GM10248 (cell line): ENCODE results near the gene POP4.

Experiments used
- CTCF ChIA-PET: fragments of 300-600 bp; sonication (Branson Sonifier 250); formaldehyde crosslinking; extraction: SDS; loops from one replicate; lab custom pipeline; 2021; ENCODE audit warnings: antibody characterized with exemption; lab: Yijun Ruan, JAX
- POLR2A ChIA-PET: fragments of 350-650 bp; sonication (Branson Sonifier 250); formaldehyde crosslinking; extraction: SDS; loops from one replicate; lab custom pipeline; 2020; ENCODE audit warnings: antibody characterized with exemption; lab: Yijun Ruan, JAX
- DNase-seq: peaks from one replicate; pipeline ENCODE4 v3.0.0; 2012; ENCODE audit errors: extremely low spot score
- CTCF ChIP-seq: IDR thresholded peaks from 2 replicates; pipeline ENCODE4 v1.5.1; 2012; ENCODE audit warnings: mild to moderate bottlenecking, low read depth; ENCODE audit errors: extremely low read depth, missing control alignments, control extremely low read depth

The POP4 gene

GRCh38 chr19:29634423-29635130, 28.5 kb downstream of the POP4 start:
- ChIA-PET CTCF (interaction anchor here (0.6 to 2.0 kb wide), 3 partner anchors 9 to 24 kb away, joined by 3 to 11 read pairs (median 3); no protein-coding TSS in a partner anchor), POLR2A (interaction anchor here (0.5 kb wide), 1 partner anchor 14 kb away, joined by 3 read pairs; no protein-coding TSS in a partner anchor)
- TF ChIP-seq CTCF = no peak
- DNase-seq = no peak

GRCh38 chr19:29635963-29636362, 29.9 kb downstream of the POP4 start:
- POLR2A ChIA-PET = no interaction called here
- DNase-seq = no peak
- CTCF ChIA-PET = interaction anchor here (1.1 to 1.4 kb wide), 2 partner anchors 26 to 35 kb away, joined by 3 read pairs; no protein-coding TSS in a partner anchor
- no peak for TF ChIP-seq CTCF

- ChIA-PET POLR2A (no interaction called here), CTCF (interaction anchor here (1.4 kb wide), 1 partner anchor 27 kb away, joined by 3 read pairs; no protein-coding TSS in a partner anchor)
- no peak for TF ChIP-seq CTCF
- no peak for DNase-seq
These were observed 30.7 kb downstream of the POP4 start for GRCh38 chr19:29636553-29637360.

- no peak for DNase-seq
- ChIA-PET CTCF (interaction anchor here (0.8 to 1.2 kb wide), 4 partner anchors 11 to 77 kb away, joined by 3 to 4 read pairs (median 3); no protein-coding TSS in a partner anchor), POLR2A (no interaction called here)
- no peak for TF ChIP-seq CTCF
These were observed 33.0 kb downstream of the POP4 start for GRCh38 chr19:29639086-29639485.

- ChIA-PET POLR2A (no interaction called here), CTCF (no interaction called here)
- TF ChIP-seq CTCF = no peak
- no peak for DNase-seq
These were observed 34.1 kb downstream of the POP4 start for GRCh38 chr19:29640231-29640630.

- CTCF ChIA-PET = interaction anchor here (1.1 kb wide), 1 partner anchor 21 kb away, joined by 3 read pairs; no protein-coding TSS in a partner anchor
- TF ChIP-seq CTCF = no peak
- DNase-seq = no peak
- POLR2A ChIA-PET = interaction anchor here (0.7 kb wide), 1 partner anchor 24 kb away, joined by 3 read pairs; the partner anchor contains the start of gene PLEKHF1
These were observed 35.5 kb downstream of the POP4 start for GRCh38 chr19:29641597-29641996.
